SKM-1 treated with dmso at 0.1 percent for 144 hours (cell line): ENCODE data around the gene NCAPD3.
"Not testable (repeated sequence)": the region's sequence is repeated elsewhere in the genome, so short reads cannot be mapped to it uniquely, and the experiment has no call there.

Source experiments
- DNase-seq: peaks from one replicate; lab custom pipeline; 2025; ENCODE audit not compliant: unreplicated experiment; lab: John Stamatoyannopoulos, UW

NCAPD3 gene

DNA sequence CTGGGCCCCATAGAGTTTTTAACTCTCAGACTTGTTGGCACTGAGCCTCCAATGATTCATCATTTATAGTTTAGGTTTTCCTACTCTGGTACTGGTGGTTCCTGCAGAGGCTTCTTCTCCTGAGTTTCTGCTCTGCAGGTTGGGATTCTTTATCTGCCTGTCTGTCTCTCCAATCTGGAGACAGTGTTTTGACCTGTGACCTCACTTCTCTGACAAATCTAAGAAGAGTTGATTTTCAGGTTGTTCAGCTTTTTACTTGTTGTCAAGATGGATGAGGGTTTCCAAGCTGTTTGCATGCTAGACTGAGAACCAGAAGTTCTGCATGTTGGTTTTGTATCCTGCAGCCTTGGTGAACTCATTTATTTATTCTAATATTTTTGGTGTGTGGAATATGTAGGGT, 91.0 kb downstream of the NCAPD3 start:
- DNase-seq, result no peak

DNA sequence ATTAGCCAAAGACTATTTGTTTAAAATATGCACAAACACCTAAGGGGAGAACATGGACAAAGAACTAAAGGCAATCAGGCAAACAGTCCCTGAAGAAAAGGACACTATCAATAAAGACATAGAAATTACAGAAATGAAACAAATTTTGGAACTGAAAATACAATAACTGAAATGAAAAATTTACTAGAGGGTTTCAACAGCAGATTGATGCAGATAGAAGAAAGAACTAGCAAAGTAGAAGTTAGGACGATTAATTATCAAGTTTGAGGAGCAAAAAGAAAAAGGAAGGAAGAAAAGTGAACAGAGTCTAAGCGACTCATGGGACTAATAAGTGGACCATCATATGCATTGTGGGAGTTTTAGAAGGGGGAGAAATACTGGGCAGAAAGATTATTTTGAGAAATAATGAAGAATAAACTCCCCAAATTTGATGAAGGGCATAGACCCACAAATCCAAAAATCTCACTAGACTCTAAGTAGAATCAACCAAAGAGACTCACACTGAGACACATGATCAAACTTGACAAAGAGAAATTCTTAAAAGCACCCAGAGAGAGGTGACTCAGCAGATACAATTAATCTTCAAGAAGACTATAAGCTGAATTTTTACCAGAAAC, 92.0 kb downstream of the NCAPD3 start:
- DNase-seq, result no peak

GRCh38 chr11:134126217-134126822, 97.4 kb downstream of the NCAPD3 start:
- no peak for DNase-seq

DNA sequence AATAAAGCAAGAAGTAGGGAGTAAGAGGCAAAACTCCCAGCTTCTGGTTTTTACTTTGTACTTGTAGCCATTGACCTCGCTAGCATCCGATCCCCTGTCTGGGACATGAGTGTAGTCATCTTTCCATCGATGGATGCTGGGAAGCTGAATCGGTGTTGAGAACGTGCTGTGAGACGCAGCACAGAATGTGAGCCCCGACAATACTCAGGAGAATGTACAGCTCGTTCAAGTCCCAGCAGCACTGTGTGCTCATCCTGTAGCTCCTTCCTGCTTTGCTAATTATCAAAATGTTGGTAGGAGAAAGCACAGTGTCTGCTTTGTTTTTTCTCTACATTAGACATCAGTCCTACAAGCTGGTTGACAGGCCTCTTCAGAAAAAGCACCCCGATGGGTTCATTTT, 98.3 kb downstream of the NCAPD3 start:
- no peak for DNase-seq

- DNase-seq, result no peak
Observed at GRCh38 chr11:134124660-134125451, 98.9 kb downstream of the NCAPD3 start.

DNA sequence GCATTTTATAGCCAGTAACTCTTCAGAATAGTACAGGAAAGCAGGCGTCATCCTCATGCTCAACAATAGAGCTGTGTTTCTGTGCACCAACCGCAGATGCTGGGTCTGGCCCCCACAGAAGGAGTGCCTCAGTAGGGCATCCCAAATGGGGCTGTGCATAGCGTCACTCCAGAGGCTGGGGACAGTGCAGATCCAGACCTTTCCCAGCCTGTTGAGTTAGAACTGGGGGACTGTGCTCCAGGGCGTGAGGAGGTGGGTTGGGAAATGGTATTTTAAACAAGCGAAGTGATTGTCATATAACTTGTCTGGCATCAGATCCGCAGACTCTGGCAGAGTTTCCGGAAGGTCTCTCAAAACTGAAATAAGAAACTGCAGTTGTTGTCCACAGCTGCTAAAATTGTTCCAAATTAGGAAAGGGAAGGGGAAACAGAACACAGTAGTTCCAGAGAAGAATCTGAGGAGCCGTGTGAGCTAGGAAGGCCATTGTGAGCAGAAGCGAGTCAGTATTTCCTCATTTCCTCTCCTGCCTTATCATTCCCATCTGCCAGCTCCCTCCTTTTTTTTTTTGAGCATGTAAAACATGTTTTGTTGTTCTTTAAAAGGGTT, 102.7 kb downstream of the NCAPD3 start:
- DNase-seq, result no peak

GRCh38 chr11:134120143-134120850, 103.5 kb downstream of the NCAPD3 start:
- DNase-seq, result no peak

- no peak for DNase-seq
Observed at GRCh38 chr11:134119094-134119493, 104.7 kb downstream of the NCAPD3 start.

GRCh38 chr11:134118006-134118405, 105.8 kb downstream of the NCAPD3 start:
- no peak for DNase-seq

DNA sequence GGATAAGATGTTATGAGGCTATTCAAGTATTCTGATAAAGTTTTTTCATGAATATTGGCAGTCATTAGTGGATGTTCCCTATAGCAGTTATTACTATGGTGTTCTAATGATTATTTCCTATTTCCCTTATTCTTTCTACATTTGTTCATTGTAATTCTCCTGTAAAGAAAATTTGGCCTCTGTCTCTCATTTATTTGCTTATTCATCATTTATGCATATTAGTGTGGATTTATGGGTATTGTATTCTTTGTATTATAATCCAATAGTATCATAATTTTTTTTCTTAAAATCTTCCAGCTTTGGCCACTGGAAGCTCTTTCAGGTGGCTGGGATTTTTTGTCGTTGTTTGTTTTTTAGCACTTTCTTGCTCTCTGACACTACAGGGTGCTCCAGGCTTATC, 107.6 kb downstream of the NCAPD3 start:
- DNase-seq, result no peak

GRCh38 chr11:134113787-134114186, 110.0 kb downstream of the NCAPD3 start:
- not testable (repeated sequence) for DNase-seq

GRCh38 chr11:134110252-134110815, 113.4 kb downstream of the NCAPD3 start:
- DNase-seq, result no peak
